IPS-NIHi11 (cell line): ENCODE results near the gene TBC1D5.
"Not testable (repeated sequence)": the region's sequence is repeated elsewhere in the genome, so short reads cannot be mapped to it uniquely, and the experiment has no call there.

ENCODE experiments used
- DNase-seq: peaks from one replicate; pipeline ENCODE4 v3.0.0; 2012; ENCODE audit warnings: mixed read lengths, low spot score

The TBC1D5 gene

DNA sequence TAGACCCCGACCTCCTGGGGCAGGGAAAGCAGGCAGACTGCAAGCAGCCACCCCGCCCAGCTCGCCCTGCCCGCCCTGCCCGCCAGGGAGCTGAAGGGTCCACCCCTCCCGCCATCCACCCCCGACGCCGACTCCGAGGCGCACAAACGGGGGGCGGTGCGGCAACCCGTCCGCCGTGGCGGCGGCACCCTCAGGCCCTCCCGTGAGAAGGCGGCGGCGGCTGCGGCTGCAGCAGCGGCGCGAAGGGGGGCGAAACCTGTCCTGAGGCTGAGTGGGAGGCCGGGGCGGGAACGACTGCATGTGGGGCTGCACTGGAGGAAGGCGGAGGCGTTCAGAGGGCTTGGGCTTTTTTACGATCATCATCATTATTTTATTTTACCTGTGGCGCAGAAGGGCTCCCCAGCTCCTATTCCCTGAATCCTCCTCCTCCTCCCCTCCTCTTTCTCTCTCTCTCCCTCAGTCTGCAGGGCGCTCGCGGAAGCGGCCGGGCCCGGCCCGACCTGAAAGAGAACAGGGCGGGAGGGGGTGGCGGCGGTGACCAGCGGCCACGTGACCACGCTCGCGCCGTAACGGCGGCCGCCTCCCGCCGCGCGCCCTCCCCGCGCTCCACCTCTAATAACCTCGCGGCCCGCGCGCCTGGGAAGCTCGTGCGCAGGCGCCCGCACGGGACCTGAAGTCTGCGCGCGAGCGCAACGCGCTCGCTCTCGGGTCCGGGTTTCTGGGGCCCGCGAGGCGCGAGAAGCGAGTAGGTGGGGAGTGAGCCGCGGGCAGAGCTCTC, at the start of gene TBC1D5:
TSS of gene TBC1D5 (minus strand) at position 530 of the 778 bp plus-strand sequence. CDS start 234,061 bp downstream, outside the sequence.
- peak; percentile 96 for DNase-seq

DNA sequence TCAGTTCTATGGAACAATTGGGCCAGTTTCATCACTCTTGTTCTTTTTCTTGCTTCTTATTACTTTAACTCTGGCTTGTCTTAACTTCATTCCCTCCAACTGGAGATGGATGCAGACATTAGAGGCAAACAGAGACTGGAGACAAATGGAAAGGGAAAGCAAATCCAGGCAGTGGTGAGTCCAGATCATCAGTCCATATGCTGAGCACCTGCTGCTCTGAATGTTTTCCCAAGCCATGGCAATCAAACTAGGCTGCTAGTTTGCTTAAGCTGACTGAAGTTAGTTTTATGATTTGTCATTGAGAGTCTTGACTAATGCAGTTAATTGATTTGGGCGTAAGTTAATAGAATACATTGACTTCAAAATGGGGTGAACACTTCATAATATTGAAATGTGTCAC, 41.0 kb upstream of the TBC1D5 start:
- DNase-seq: no peak

DNA sequence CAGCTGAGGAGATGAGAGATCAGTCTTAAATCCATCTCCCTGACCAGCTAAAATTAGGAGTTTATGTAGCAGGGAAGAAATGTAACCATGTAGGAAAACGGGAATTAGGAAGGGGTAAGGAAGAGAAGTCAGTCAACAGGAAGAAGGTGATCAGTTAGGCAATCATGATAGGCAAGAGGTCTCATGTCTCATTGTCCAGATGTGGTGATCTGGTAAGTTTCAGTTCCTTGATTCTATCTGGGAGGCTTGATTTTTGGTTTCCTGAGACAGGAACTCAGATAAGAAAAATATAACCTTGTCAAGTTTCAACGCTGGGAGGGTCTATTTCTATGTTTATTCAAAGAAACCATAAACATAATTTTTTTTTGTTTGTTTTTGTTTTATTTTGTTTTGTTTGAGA, 40.3 kb upstream of the TBC1D5 start:
- DNase-seq: no peak

GRCh38 chr3:17780369-17780768, 37.9 kb upstream of the TBC1D5 start:
- not testable (repeated sequence) for DNase-seq

DNA sequence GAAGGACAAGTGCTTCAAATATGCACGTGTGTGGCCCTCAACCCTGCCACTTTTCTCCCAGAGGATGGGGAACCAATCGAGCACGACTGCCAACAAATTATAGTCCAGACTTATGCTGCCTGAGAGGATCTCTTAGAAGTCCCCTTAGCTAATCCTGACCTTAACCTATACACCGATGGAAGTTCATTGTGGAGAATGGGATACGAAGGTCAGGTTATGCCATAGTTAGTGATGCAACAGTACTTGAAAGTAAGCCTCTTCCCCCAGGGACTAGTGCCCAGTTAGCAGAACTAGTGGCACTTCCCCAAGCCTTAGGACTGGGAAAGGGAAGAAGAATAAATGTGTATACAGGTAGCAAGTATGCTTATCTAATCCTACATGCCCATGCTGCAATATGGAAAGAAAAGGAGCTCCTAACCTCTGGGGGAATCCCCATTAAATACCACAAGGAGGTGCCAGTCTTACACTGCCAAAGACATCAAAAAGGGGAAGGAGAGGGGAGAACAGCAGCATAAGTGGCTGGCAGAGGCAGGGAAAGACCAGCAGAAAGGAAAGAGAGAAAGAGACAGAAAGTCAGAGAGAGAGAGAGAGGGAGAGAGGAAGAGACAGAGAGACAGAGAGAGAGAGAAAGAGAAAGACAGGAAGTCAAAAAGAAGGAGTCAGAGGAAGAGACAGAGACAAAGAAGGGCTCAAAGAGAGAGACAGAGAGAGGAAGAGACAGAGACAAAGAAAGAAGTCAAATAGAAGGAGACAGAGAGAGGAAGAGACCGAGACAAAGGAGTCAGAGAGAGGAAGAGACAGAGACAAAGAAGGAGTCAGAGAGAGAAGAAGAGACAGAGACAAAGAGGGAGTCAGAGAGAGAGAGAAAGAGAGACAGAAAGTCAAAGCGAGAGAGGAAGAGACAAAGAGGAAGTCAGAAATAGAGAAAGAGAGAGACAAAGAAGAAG, 37.1 kb upstream of the TBC1D5 start:
- not testable (repeated sequence) for DNase-seq

- not testable (repeated sequence) for DNase-seq
Observed at GRCh38 chr3:17777326-17777725, 34.9 kb upstream of the TBC1D5 start.

DNA sequence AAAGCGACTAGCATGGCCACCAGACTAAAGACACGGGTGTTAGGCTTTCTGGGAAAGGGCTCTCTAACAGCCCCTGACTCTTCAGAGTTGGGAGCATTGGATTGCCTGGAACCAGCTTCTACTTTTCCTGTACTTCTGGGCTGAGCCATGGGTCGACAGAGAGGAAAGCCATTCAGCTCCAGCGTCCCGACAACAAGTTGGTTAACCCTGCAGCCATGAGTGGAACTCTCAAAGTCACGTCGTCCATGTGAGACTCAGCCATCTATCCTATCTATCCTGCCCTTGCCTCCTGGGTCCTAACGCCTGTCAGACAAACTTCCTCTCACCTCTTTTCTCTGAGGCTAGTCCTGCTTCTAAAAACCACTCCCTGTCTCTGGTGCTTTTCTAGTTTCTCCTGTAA, 32.6 kb upstream of the TBC1D5 start:
- DNase-seq: no peak

DNA sequence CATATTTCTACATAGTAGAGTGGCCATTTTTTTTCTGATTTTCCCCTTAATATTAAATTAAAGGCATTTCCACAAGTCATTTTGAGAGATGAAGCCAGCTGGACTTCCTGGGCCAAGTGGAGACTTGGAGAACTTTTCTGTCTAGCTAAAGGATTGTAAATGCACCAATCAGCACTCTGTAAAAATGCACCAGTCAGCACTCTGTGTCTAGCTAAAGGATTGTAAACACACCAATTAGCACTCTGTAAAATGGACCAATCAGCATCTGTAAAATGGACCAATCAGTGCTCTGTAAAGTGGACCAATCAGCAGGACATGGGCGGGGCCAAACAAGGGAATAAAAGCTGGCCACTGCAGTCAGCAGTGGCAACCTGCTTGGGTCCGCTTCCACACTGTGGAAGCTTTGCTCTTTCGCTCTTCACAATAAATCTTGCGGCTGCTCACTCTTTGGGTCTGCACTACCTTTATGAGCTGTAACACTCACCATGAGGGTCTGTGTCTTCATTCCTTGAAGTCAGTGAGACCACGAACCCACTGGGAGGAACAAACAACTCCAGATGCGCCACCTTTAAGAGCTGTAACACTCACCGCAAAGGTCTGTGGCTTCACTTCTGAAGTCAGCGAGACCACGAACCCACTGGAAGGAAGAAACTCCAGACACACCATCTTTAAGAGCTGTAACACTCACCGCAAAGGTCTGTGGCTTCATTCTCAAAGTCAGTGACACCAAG, 31.9 kb upstream of the TBC1D5 start:
- DNase-seq: not testable (repeated sequence)

DNA sequence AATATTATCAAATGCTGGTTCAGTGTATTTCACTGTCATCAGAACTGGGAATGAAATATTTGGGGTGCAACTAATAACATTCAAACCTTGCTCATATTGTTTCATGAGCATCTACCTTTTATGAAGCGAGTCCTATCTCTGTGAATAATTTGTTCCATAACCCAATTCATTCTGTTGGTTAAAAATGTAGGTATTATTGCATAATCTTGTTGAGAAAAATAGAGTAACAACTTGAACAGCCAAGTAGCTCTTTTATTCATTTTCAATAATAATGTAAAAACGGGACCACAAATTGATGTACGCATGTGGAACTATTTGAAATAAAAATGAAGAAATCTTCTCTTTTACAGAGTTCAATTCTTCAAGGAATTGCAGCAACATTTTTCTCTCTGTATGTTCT, 30.1 kb upstream of the TBC1D5 start:
- DNase-seq: no peak

GRCh38 chr3:17771177-17772017, 29.0 kb upstream of the TBC1D5 start:
- no peak for DNase-seq

DNA sequence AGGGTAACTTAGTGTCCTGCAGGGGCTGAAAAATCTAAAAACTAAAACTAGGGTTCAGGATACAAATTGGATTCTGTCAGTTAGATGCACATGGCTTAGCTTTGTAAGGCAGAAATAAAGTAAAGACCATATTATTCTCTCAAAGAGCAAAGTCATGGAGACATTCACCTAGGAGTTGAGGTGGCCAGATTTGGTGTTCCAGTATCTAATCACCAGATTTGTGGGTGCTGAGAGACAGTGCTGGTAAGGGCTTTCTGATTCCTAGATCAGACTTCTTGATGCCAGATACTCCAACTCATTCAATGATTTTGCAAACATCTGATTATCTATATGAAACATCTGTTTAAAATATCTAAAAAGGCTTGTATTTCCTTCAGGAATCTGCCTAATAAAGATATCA, 28.3 kb upstream of the TBC1D5 start:
- no peak for DNase-seq

- DNase-seq: no peak
Observed at GRCh38 chr3:17765819-17766472, 23.5 kb upstream of the TBC1D5 start.

- DNase-seq: no peak
Observed at GRCh38 chr3:17761563-17761962, 19.1 kb upstream of the TBC1D5 start.

GRCh38 chr3:17759901-17760300, 17.5 kb upstream of the TBC1D5 start:
- no peak for DNase-seq

DNA sequence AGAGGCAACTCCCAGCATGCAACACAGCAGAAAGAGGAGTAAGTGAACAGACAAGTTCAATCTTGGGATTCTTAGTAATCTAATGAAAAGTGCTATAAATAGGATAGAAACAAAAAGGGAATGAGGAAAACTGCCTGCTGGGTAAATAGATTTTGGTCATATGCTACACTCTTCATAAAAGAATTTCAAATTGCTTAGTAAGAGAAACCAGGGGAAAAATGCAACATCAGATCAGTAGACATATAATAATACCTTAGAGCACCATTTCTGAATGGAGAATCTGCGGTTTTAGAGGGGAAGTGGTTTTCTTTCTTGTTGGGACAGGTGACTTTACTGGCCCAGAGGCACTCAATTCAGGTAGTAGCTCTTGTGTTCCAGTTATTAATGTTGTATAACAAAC, 13.4 kb upstream of the TBC1D5 start:
- DNase-seq: no peak

DNA sequence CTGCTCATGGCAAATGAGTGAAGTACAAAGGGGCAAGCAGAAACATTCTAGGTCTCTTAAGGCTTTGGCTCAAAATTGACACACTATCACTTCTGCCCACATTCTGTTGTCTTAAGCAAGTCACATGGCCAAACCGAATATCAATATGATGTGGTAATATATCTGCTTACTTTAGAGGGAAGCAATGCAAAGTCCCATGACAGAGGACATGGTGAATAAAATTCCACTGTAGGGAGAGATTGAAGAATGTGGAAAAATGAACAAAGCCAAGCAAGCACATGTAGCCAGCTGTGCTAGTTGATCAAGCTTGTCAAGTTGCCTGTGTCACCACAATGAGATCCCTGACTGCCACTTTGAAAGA, 11.2 kb upstream of the TBC1D5 start:
- no peak for DNase-seq

DNA sequence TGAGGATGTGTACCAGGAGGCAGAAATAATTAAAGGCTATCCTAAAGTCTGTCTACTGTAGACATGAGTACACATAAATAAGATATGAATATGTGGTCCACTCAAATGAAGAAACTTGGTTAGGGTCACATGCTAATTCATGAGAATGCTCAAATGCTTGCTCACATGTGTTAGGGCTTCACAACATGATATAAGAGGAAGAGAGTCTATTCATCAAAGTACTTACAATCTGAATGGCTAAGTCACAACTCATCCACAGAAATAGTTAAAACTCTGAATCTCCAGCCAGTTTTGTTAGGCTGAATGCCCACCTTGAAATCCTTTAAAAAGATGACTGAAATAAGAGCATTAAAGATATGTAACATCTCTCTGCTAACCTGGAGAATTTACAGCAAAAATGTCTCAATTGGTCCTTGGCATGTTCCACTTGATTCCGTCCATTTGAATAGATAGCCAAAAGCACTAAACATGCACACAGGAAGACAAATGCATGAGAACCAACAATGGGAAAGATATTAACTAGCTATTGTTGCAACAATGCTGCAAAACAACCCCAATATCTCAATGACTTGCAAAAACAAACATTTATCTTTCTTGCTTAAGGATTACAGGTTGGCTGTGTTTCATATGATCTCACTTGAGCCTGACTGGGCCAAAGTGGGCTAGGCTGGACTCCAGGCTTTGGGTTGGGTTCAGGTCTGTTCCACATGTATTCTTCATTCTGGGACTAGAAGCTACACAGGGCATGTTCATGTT, 10.6 kb upstream of the TBC1D5 start:
- no peak for DNase-seq

DNA sequence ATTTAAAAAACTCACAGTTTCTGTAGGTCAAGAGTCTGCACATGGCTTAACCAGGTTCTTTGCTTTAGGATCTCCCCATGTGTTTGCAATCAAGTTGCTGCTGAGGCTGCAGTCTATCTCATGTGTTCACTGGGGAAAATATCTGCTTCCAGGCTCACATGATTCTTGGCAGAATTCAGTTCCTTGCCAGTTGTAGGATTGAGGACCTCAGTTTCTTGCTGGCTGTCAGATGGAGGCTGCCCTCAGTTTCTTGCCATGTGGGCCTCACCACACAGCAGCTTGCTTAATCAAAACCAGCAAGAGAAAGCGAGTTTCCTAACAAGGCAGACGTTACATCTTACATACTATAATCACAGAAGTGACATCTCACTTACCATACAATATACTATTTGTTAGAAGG, 10.0 kb upstream of the TBC1D5 start:
- no peak for DNase-seq

DNA sequence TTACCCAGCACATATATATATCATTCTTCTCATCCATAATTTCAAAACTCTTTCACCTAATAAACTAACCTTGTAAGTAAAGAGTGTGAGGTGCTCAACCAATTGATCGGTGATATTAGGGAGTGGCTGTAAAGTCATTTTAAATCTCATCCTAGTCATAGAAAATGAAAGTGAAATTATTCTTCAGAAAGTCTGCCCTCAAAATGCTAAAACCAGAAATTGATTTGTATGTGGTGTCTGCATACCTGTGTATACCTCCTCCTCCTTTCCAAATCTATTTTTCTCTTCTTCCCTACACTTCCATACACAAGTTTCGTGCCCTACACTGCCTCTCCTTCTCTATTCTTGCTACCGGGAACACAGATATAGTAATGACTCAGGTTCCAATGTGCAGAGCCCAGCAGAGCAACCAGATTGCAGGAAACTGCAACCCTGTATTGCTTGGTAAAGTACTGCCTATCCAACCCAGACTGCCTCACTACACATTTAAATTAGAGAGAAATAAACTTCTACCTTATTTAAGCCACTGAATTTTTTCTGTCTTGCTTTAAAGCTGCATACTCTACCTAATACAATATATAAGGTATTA, 7.4 kb upstream of the TBC1D5 start:
- no peak for DNase-seq

- DNase-seq: no peak
Observed at GRCh38 chr3:17749281-17749680, 6.8 kb upstream of the TBC1D5 start.
